Hepatocyte (in vitro differentiated cells): ENCODE data around the gene TFF1. TPM values are rescaled to one million over a fixed set of nuclear protein-coding genes. Genes with fewer than 3 reads are reported as not detected.

ENCODE experiments used
- DNase-seq: peaks from one replicate; pipeline ENCODE4 v3.0.0-alpha.2; 2016; ENCODE audit warnings: low spot score
- H2AFZ ChIP-seq: fragments of 200-600 bp; sonication (generic); 2 replicates; pipeline ENCODE4 v1.6.0; 2016; ENCODE audit warnings: antibody characterized with exemption, mild to moderate bottlenecking
- H3K27ac ChIP-seq: fragments of 200-600 bp; sonication (generic); 2 replicates; pipeline ENCODE4 v1.5.1; 2016; ENCODE audit warnings: mild to moderate bottlenecking
- H3K27me3 ChIP-seq: fragments of 200-600 bp; sonication (generic); 2 replicates; pipeline ENCODE4 v1.6.1; 2016
- H3K36me3 ChIP-seq: fragments of 200-600 bp; sonication (generic); replicated peaks from 2 replicates; pipeline ENCODE4 v1.5.1; 2016; ENCODE audit warnings: low read depth; ENCODE audit not compliant: insufficient read depth
- H3K4me1 ChIP-seq: fragments of 200-600 bp; sonication (generic); 2 replicates; pipeline ENCODE4 v1.5.1; 2016; ENCODE audit warnings: mild to moderate bottlenecking, moderate library complexity; ENCODE audit not compliant: insufficient read depth
- H3K4me2 ChIP-seq: fragments of 200-600 bp; sonication (generic); 2 replicates; pipeline ENCODE4 v1.6.0; 2016
- H3K4me3 ChIP-seq: fragments of 200-600 bp; sonication (generic); 2 replicates; pipeline ENCODE4 v1.5.1; 2016; ENCODE audit warnings: mild to moderate bottlenecking
- H3K79me2 ChIP-seq: fragments of 200-600 bp; sonication (generic); 2 replicates; pipeline ENCODE4 v1.6.0; 2017; ENCODE audit warnings: mild to moderate bottlenecking
- H3K9me2 ChIP-seq: fragments of 200-600 bp; sonication (generic); replicated peaks from 2 replicates; pipeline ENCODE4 v1.6.0; 2017; ENCODE audit warnings: mild to moderate bottlenecking; ENCODE audit not compliant: insufficient read depth
- H3K9me3 ChIP-seq: fragments of 200-600 bp; sonication (generic); 2 replicates; pipeline ENCODE4 v1.5.1; 2016; ENCODE audit warnings: low read depth, mild to moderate bottlenecking
- H4K20me1 ChIP-seq: fragments of 200-600 bp; sonication (generic); 2 replicates; pipeline ENCODE4 v1.6.0; 2016; ENCODE audit warnings: mild to moderate bottlenecking; ENCODE audit not compliant: insufficient read depth, poor library complexity, severe bottlenecking
- CTCF ChIP-seq: fragments of 200-600 bp; sonication (generic); IDR thresholded peaks from 2 replicates; pipeline ENCODE4 v1.5.1; 2016; ENCODE audit warnings: antibody characterized with exemption, mild to moderate bottlenecking; ENCODE audit not compliant: poor library complexity
- EZH2 ChIP-seq: fragments of 200-600 bp; sonication (generic); IDR thresholded peaks from 2 replicates; pipeline ENCODE4 v1.6.1; 2016; ENCODE audit warnings: antibody characterized with exemption, mild to moderate bottlenecking, borderline replicate concordance
- EZH2phosphoT487 ChIP-seq: fragments of 200-600 bp; sonication (generic); IDR thresholded peaks from one replicate; pipeline ENCODE4 v1.6.1; 2018; ENCODE audit warnings: antibody characterized with exemption, mild to moderate bottlenecking, low read depth, moderate library complexity; ENCODE audit not compliant: unreplicated experiment, severe bottlenecking
- WGBS: methylation state at CpG from one replicate; pipeline ENCODE4 v1.1.6; 2016; ENCODE audit warnings: low lambda C conversion rate; ENCODE audit errors: missing lambda C conversion rate; 5-methylcytosine and 5-hydroxymethylcytosine counted together
- polyA plus RNA-seq: library from polyadenylated mRNA; unstranded; fragments of >200 nt; fragmentation: Nextera tagmentation; extraction: Ambion mirVana; gene quantifications from 2 replicates; pipeline ENCODE4 v1.2.1, GENCODE V29; 2016
- total RNA-seq: library from RNA; depleted of rRNA; stranded (reverse); fragments of >200 nt; gene quantifications from 2 replicates; pipeline ENCODE4 v1.2.3, GENCODE V29; 2014

The TFF1 gene
- total and polyA plus RNA-seq, 2 experiments from 2014 or later = 57.4 to 140 TPM

- TF ChIP-seq EZH2phosphoT487 (no peak), EZH2 (no peak), CTCF (no peak)
- H3K9me2 ChIP-seq = no peaks in the 10 kb centered on the region
- no peaks in the 10 kb centered on the region for H4K20me1 ChIP-seq
- H3K27ac ChIP-seq = no peak overlapping the region
- no peaks in the 10 kb centered on the region for H3K36me3 ChIP-seq
- peaks cover 16% of the 10 kb centered on the region for H3K4me1 ChIP-seq
- no peak overlapping the region for H3K4me3 ChIP-seq
- H2AFZ ChIP-seq = peak overlapping the region; percentile 13
- no peaks in the 10 kb centered on the region for H3K79me2 ChIP-seq
- peak overlapping the region; percentile 59 for H3K4me2 ChIP-seq
- WGBS = 10% methylated on average over 10 of the region's 10 CpGs
- DNase-seq = no peak
- no peaks in the 10 kb centered on the region for H3K27me3 ChIP-seq
- H3K9me3 ChIP-seq = no peaks in the 10 kb centered on the region
These were observed 30.3 kb downstream of the TFF1 start for GRCh38 chr21:42336054-42336453.

DNA sequence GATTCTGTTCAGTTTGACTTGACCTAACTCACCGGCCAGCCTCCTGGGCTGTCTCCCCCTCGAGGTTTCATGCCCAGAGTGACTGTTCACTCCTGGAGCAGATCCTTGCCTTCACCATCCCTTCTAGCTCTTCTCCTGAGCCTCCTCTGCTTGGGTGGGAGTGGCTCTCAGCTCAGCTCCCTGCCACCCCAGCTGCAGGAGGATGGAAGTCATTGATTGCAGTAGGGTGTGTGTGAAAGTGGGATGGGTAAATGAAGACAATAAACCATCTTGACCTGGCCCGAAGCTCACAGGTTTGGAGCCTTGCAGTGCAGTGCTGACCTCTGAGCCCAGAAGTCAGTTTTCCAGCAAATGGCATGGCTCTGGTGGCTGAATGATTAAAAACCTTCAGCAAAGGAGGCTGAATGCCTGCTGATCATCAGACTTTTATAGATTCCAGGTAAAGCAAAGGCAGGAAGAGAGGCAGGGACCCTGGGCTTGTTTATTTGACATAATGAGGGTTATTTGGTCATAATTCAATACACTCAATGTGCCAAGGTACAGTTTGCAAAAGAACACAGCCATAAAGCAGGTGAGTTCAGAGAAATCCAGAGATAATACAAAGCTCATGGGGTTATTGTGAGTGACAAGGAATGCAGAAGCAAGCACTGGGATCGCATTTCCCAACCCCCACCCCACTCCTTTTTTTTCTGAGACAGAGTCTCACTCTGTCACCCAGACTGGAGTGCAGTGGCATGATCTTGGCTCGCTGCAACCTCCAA, 33.6 kb downstream of the TFF1 start:
- WGBS = 66% methylated on average over 5 of the region's 5 CpGs
- DNase-seq = peak; percentile 57
- H2AFZ ChIP-seq = no peak overlapping the region
- no peaks in the 10 kb centered on the region for H3K27me3 ChIP-seq
- H4K20me1 ChIP-seq = no peaks in the 10 kb centered on the region
- no peaks in the 10 kb centered on the region for H3K9me3 ChIP-seq
- H3K36me3 ChIP-seq = no peaks in the 10 kb centered on the region
- H3K27ac ChIP-seq = peak overlapping the region; percentile 80
- H3K4me2 ChIP-seq = no peak overlapping the region
- H3K4me1 ChIP-seq = peaks cover 25% of the 10 kb centered on the region
- H3K79me2 ChIP-seq = no peaks in the 10 kb centered on the region
- H3K4me3 ChIP-seq = no peak overlapping the region
- no peaks in the 10 kb centered on the region for H3K9me2 ChIP-seq
- TF ChIP-seq CTCF (no peak), EZH2phosphoT487 (no peak), EZH2 (no peak)

DNA sequence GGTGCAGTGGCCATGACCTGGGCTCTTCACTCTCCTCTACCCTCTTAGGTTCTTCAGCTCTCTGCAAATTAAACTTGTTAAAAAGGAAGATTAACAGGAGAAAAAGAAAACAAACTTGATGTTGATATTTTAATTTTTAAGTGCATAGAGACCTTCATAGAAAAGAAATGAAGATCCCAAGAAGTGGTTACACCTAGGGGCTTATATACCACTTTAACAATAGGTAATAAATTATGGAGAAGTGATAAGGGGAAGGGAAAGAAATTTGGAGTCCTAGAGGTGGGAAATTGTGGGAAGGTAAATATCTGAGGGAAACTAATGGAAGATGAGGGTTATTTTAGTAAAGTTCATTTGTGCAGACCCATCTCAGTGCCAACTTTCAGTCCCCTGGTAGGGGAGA, 34.7 kb downstream of the TFF1 start:
- no peak for TF ChIP-seq EZH2phosphoT487
- no peak for TF ChIP-seq EZH2
- TF ChIP-seq CTCF = no peak
- Histone ChIP-seq H3K27me3 (no peaks in the 10 kb centered on the region), H3K4me3 (no peak overlapping the region), H3K9me3 (no peaks in the 10 kb centered on the region), H3K27ac (peak overlapping the region; percentile 80), H4K20me1 (no peaks in the 10 kb centered on the region), H3K36me3 (no peaks in the 10 kb centered on the region), H3K79me2 (no peaks in the 10 kb centered on the region), H3K4me2 (no peak overlapping the region), H3K9me2 (no peaks in the 10 kb centered on the region), H2AFZ (no peak overlapping the region), H3K4me1 (peaks cover 25% of the 10 kb centered on the region)
- no peak for DNase-seq
